ENCODE data around the gene IMP4. TPM values are rescaled to one million over a fixed set of nuclear protein-coding genes. Genes with fewer than 3 reads are reported as not detected.

IMP4 gene
- total and polyA plus RNA-seq, 10 of the 15 experiments (the other 5 are each of a cell fraction or from before 2014, with no cell fraction given), result 41.4 to 242 (median 166) TPM

- ATAC-seq (no peak), DNase-seq (ENCODE audit: low read depth, low spot score) (no peak), FAIRE-seq (no peak)
- peak overlapping the region; percentile 21 for H3K4me2 ChIP-seq (ENCODE audit: control insufficient read depth, insufficient read depth)
- H3K36me3 ChIP-seq (ENCODE audit: control insufficient read depth in 2 of 2, insufficient read depth in 2 of 2, low read length in 1 of 2), result peaks cover 19 to 22% of the 10 kb centered on the region in 2 experiments
- no peaks in the 10 kb centered on the region for H3K9me3 ChIP-seq (replicated peaks; ENCODE audit: control insufficient read depth, insufficient read depth, low read length)
- RAD21 ChIA-PET (ENCODE audit: unreplicated experiment), result no interaction called here
- peaks cover 18% of the 10 kb centered on the region for H3K4me1 ChIP-seq (ENCODE audit: control insufficient read depth, insufficient read depth, low read length)
- POLR2A ChIA-PET, result no interaction called here
- intact Hi-C loops (cut with micrococcal nuclease; ENCODE audit: unreplicated experiment) (loop anchor here (10.0 kb wide), 1 partner anchor 759 kb away; the partner anchor contains the start of gene PLEKHB2), in situ Hi-C loops (cut with MboI) (loop anchor here (25.0 kb wide), 1 partner anchor 1466 kb away; no protein-coding TSS in a partner anchor)
- BruUV-seq (replicated peaks), result no TSS peak
- peaks cover 26% of the 10 kb centered on the region for H3K79me2 ChIP-seq (ENCODE audit: control insufficient read depth, insufficient read depth, low read length)
- SMC1A ChIA-PET (ENCODE audit: uncharacterized antibody, unreplicated experiment), result interaction anchor here (1.2 kb wide), 1 partner anchor 27 kb away, joined by 4 read pairs; no protein-coding TSS in a partner anchor
- no peak overlapping the region for H2AFZ ChIP-seq (ENCODE audit: control insufficient read depth, low read depth, low read length)
- 96% methylated on average over 23 of the region's 26 CpGs for WGBS (ENCODE audit: insufficient coverage, insufficient replicate concordance, low lambda C conversion rate, missing lambda C conversion rate)
- H3K27me3 ChIP-seq (replicated peaks in 1 of 2; ENCODE audit: control insufficient read depth in 2 of 2, insufficient read depth in 2 of 2, low read length in 1 of 2), result no peaks in the 10 kb centered on the region
- CTCF ChIA-PET, result interaction anchor here (2.0 kb wide), 1 partner anchor 27 kb away, joined by 10 read pairs; no protein-coding TSS in a partner anchor
- no peak overlapping the region for H3K4me3 ChIP-seq
- H3K27ac ChIP-seq (ENCODE audit: control insufficient read depth, insufficient read depth), result peak overlapping the region; percentile 64; the same call in 1 of the 2 replicates
- H3K9ac ChIP-seq (ENCODE audit: control insufficient read depth, insufficient read depth, low read length), result no peak overlapping the region
- no peaks in the 10 kb centered on the region for H4K20me1 ChIP-seq (ENCODE audit: control insufficient read depth, insufficient read depth)
- TF ChIP-seq LARP7 (IDR thresholded peaks at IDR 0.05), result no peak
- no peak for TF ChIP-seq SMARCA5 (IDR thresholded peaks at IDR 0.05)
- no peak for TF ChIP-seq SMAD5 (IDR thresholded peaks at IDR 0.05; ENCODE audit: low read depth)
- no peak for TF ChIP-seq ZNF592 (IDR thresholded peaks at IDR 0.05)
- no peak for TF ChIP-seq KDM1A (IDR thresholded peaks at IDR 0.05; ENCODE audit: borderline replicate concordance)
- no peak for TF ChIP-seq PRDM15 (CRISPR knock-in tag; IDR thresholded peaks at IDR 0.05)
- TF ChIP-seq FOS (IDR thresholded peaks at IDR 0.05; ENCODE audit: borderline replicate concordance, extremely low read depth, insufficient read length), result no peak
- TF ChIP-seq E4F1 (IDR thresholded peaks at IDR 0.05; ENCODE audit: borderline replicate concordance, partially characterized antibody), result no peak
- no peak for TF ChIP-seq FOXK2 (IDR thresholded peaks at IDR 0.05)
- no peak for TF ChIP-seq RUNX3 (IDR thresholded peaks at IDR 0.05; ENCODE audit: low read length)
- no peak for TF ChIP-seq NRF1 (conservative IDR thresholded peaks at IDR 0.05; ENCODE audit: low read depth, low read length)
- TF ChIP-seq CBX3 (IDR thresholded peaks at IDR 0.05; ENCODE audit: borderline replicate concordance, low read depth), result no peak
- TF ChIP-seq NBN (IDR thresholded peaks at IDR 0.05), result no peak
- no peak for TF ChIP-seq BCL11A (IDR thresholded peaks at IDR 0.05; ENCODE audit: low read depth, low read length)
Measured at GRCh38 chr2:130346041-130346740, 3.5 kb downstream of the IMP4 start.

All from GM12878 (cell line).